DMS 273 (cell line): ENCODE data around the gene ITGAL.

Experiments
- DNase-seq: peaks from one replicate; lab custom pipeline; 2025; ENCODE audit not compliant: unreplicated experiment; lab: John Stamatoyannopoulos, UW

ITGAL gene

GRCh38 chr16:30567160-30567990, 94.8 kb downstream of the ITGAL start:
- no peak for DNase-seq

DNA sequence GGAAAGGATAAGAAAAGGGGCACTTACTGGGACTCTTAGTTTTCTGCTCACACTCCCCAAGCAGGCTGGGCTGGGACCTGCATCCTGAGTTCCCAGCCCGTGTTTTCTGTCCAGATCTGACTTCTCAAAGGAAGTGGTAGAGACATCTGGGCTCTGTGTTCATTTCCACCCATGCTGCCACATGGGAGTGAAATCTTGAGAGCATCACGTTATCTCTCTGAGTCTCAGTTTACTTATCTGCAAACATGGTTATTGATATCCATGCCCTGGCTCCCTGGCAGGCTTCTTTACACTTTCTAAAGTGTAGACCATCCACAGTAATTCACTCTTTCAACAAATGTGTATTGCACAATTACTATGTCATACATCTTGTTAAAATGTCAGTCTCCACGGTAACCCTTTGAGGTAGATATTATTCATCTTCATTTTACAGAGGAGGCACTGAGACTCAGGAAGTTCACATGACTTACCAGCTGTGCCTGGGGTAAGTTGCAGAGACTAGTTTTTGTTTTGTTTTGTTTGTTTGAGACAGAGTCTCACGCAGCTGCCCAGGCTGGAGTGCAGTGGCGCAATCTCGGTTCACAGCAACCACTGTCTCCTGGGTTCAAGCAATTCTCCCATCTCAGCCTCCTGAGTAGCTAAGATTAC, 95.6 kb downstream of the ITGAL start:
- peak; percentile 47 for DNase-seq

- no peak for DNase-seq
Observed at GRCh38 chr16:30569281-30569680, 96.7 kb downstream of the ITGAL start.

GRCh38 chr16:30569746-30570635, 97.4 kb downstream of the ITGAL start:
- DNase-seq, result no peak

DNA sequence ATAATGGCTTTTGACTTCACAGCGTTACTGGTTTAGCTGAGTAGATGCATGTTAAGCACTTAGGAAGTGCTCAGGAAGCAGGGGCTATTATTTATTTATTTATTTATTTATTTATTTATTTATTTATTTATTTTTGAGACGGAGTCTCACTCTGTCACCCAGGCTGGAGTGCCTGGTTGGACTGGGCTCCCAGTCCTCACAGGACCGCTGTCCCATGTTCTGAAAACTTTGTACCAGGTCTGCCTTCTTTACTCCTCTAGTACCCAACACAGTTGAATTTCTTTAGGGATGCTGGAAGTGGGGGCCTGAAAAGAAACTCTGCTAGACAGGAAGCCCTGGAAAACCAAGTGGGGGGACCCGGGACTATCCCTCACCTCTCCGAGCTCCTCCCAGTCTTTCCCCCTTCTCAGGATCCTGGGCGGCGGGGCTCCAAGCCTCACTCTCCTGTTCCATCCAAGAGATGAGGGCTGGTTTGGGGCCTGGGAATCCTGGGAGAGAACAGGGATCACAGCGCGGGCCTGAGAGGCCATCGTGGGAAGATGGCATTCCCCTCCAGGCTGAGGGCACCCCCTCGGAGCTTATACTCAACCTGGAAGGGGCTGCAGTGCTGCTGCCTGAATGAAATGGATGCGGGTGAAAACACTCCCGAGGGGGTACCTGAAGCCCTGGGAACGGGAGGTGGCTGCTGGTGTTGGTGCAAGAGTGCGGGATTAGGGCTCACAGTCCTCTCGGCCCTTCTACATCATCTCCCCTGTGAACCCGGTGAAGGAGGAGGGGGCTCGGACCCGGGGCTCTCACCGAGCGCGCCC, 98.3 kb downstream of the ITGAL start:
- DNase-seq, result no peak

- DNase-seq, result peak; percentile 98
Observed at GRCh38 chr16:30571445-30572322, 99.1 kb downstream of the ITGAL start, which contains the start of gene ZNF688. Gene ZNF688, minus strand, starts transcription at chr16:30571714. Its CDS starts 85 bp downstream, at chr16:30571629.
